ENCODE measurements around the gene ZNF205. TPM values are rescaled to one million over a fixed set of nuclear protein-coding genes. Genes with fewer than 3 reads are reported as not detected.
A peak's percentile ranks its signal among the peaks of the same experiment; 100 is the strongest.

ZNF205 gene
- total RNA-seq, 1 donor from 2014 or later, result 5.4 TPM

- Histone ChIP-seq H3K27me3 (no peaks in the 10 kb centered on the region), H3F3A (ENCODE audit: low read depth) (peaks cover 12% of the 10 kb centered on the region), H3K27ac (no peak overlapping the region), H3K9me3 (ENCODE audit: low read depth) (no peaks in the 10 kb centered on the region), H3K4me2 (no peak overlapping the region), H3K9ac (no peak overlapping the region), H3K4me1 (peaks cover 6% of the 10 kb centered on the region), H2AFZ (replicated peaks) (no peak overlapping the region), H3K36me3 (no peaks in the 10 kb centered on the region), H3K79me2 (ENCODE audit: low read depth) (peaks cover 5% of the 10 kb centered on the region), H3K4me3 (no peak overlapping the region), H4K20me1 (ENCODE audit: low read depth) (no peaks in the 10 kb centered on the region)
- H3K27ac Mint-ChIP-seq, result peak overlapping the region; percentile 97
- no peak for DNase-seq (ENCODE audit: low spot score)
- peaks cover 12% of the 10 kb centered on the region for H3K27me3 Mint-ChIP-seq (ENCODE audit: insufficient read depth, low read depth)
- no peak for TF ChIP-seq EZH2 (IDR thresholded peaks at IDR 0.05)
- H3K9me3 Mint-ChIP-seq, result no peaks in the 10 kb centered on the region
- no peaks in the 10 kb centered on the region for H3K36me3 Mint-ChIP-seq
- H3K4me3 Mint-ChIP-seq, result no peak overlapping the region
- H3K4me1 Mint-ChIP-seq, result peaks cover 31% of the 10 kb centered on the region
These were observed 23.3 kb upstream of the ZNF205 start for GRCh38 chr16:3088925-3089716.

- Histone ChIP-seq H3K4me1 (peaks cover 6% of the 10 kb centered on the region), H3K27ac (no peak overlapping the region), H3K27me3 (no peaks in the 10 kb centered on the region), H3K4me2 (no peak overlapping the region), H3F3A (ENCODE audit: low read depth) (peaks cover 12% of the 10 kb centered on the region), H3K79me2 (ENCODE audit: low read depth) (peaks cover 9% of the 10 kb centered on the region), H3K4me3 (no peak overlapping the region), H3K36me3 (no peaks in the 10 kb centered on the region), H3K9me3 (ENCODE audit: low read depth) (no peaks in the 10 kb centered on the region), H2AFZ (replicated peaks) (no peak overlapping the region), H4K20me1 (ENCODE audit: low read depth) (no peaks in the 10 kb centered on the region), H3K9ac (no peak overlapping the region)
- peaks cover 16% of the 10 kb centered on the region for H3K27me3 Mint-ChIP-seq (ENCODE audit: insufficient read depth, low read depth)
- H3K4me1 Mint-ChIP-seq, result peaks cover 30% of the 10 kb centered on the region
- no peak for DNase-seq (ENCODE audit: low spot score)
- no peaks in the 10 kb centered on the region for H3K9me3 Mint-ChIP-seq
- H3K4me3 Mint-ChIP-seq, result no peak overlapping the region
- no peak for TF ChIP-seq EZH2 (IDR thresholded peaks at IDR 0.05)
- no peak overlapping the region for H3K27ac Mint-ChIP-seq
- no peaks in the 10 kb centered on the region for H3K36me3 Mint-ChIP-seq
These were observed 22.4 kb upstream of the ZNF205 start for GRCh38 chr16:3089717-3090592.

GRCh38 chr16:3091551-3091950 lies 20.8 kb upstream of the ZNF205 start:
- Histone ChIP-seq H3K9ac (no peak overlapping the region), H3K27me3 (no peaks in the 10 kb centered on the region), H3K36me3 (no peaks in the 10 kb centered on the region), H3K4me3 (no peak overlapping the region), H3K9me3 (ENCODE audit: low read depth) (no peaks in the 10 kb centered on the region), H3K4me2 (no peak overlapping the region), H3K79me2 (ENCODE audit: low read depth) (peaks cover 18% of the 10 kb centered on the region), H3F3A (ENCODE audit: low read depth) (peaks cover 16% of the 10 kb centered on the region), H3K27ac (no peak overlapping the region), H4K20me1 (ENCODE audit: low read depth) (no peaks in the 10 kb centered on the region), H3K4me1 (peaks cover 6% of the 10 kb centered on the region), H2AFZ (replicated peaks) (no peak overlapping the region)
- Mint-ChIP-seq H3K9me3 (no peaks in the 10 kb centered on the region), H3K27me3 (ENCODE audit: insufficient read depth, low read depth) (peaks cover 13% of the 10 kb centered on the region), H3K4me1 (peaks cover 27% of the 10 kb centered on the region), H3K36me3 (no peaks in the 10 kb centered on the region), H3K4me3 (peak overlapping the region; percentile 18), H3K27ac (no peak overlapping the region)
- TF ChIP-seq EZH2 (IDR thresholded peaks at IDR 0.05) (no peak), CTCF (IDR thresholded peaks at IDR 0.05) (no peak), EZH2phosphoT487 (IDR thresholded peaks at IDR 0.05) (no peak)
- no peak for DNase-seq (ENCODE audit: low spot score)

GRCh38 chr16:3092501-3092941 lies 19.9 kb upstream of the ZNF205 start:
- Mint-ChIP-seq H3K36me3 (no peaks in the 10 kb centered on the region), H3K27me3 (ENCODE audit: insufficient read depth, low read depth) (peaks cover 15% of the 10 kb centered on the region), H3K9me3 (no peaks in the 10 kb centered on the region), H3K27ac (no peak overlapping the region), H3K4me3 (no peak overlapping the region), H3K4me1 (peaks cover 24% of the 10 kb centered on the region)
- TF ChIP-seq EZH2 (IDR thresholded peaks at IDR 0.05), result no peak
- TF ChIP-seq CTCF (IDR thresholded peaks at IDR 0.05), result no peak
- no peak for TF ChIP-seq EZH2phosphoT487 (IDR thresholded peaks at IDR 0.05)
- Histone ChIP-seq H3K36me3 (no peaks in the 10 kb centered on the region), H3K79me2 (ENCODE audit: low read depth) (peaks cover 28% of the 10 kb centered on the region), H3K27ac (no peak overlapping the region), H3K9me3 (ENCODE audit: low read depth) (no peaks in the 10 kb centered on the region), H3F3A (ENCODE audit: low read depth) (peaks cover 14% of the 10 kb centered on the region), H2AFZ (replicated peaks) (no peak overlapping the region), H3K4me3 (no peak overlapping the region), H3K9ac (no peak overlapping the region), H3K4me1 (peaks cover 7% of the 10 kb centered on the region), H3K27me3 (no peaks in the 10 kb centered on the region), H4K20me1 (ENCODE audit: low read depth) (no peaks in the 10 kb centered on the region), H3K4me2 (no peak overlapping the region)
- DNase-seq (ENCODE audit: low spot score), result no peak
